Loucy (cell line): Measurements from ENCODE around the gene MSH2.
"Not testable (repeated sequence)": the region's sequence is repeated elsewhere in the genome, so short reads cannot be mapped to it uniquely, and the experiment has no call there.

Source experiments
- H2AFZ ChIP-seq: fragments of 200-600 bp; sonication (generic); 2 replicates; pipeline ENCODE4 v1.6.0; 2016; ENCODE audit warnings: antibody characterized with exemption, mild to moderate bottlenecking, low read length, moderate library complexity
- H3F3A ChIP-seq: fragments of 200-600 bp; 2 replicates; pipeline ENCODE4 v1.6.0; 2016; ENCODE audit warnings: antibody characterized with exemption, low read depth, mild to moderate bottlenecking
- H3K27me3 ChIP-seq: fragments of 200-600 bp; sonication (generic); 2 replicates; pipeline ENCODE4 v1.6.1; 2014; ENCODE audit warnings: low read length, mild to moderate bottlenecking; ENCODE audit not compliant: insufficient read depth, poor library complexity, severe bottlenecking
- H3K36me3 ChIP-seq: fragments of 200-600 bp; sonication (generic); 2 replicates; pipeline ENCODE4 v1.6.1; 2016; ENCODE audit warnings: low read length; ENCODE audit not compliant: insufficient read depth
- H3K4me1 ChIP-seq: fragments of 200-600 bp; sonication (generic); 2 replicates; pipeline ENCODE4 v1.5.1; 2014; ENCODE audit warnings: low read length, mild to moderate bottlenecking; ENCODE audit not compliant: insufficient read depth, poor library complexity, severe bottlenecking
- H3K4me2 ChIP-seq: fragments of 200-600 bp; sonication (generic); 2 replicates; pipeline ENCODE4 v1.6.0; 2014; ENCODE audit warnings: antibody characterized with exemption, low read length, low read depth, mild to moderate bottlenecking; ENCODE audit not compliant: poor library complexity, severe bottlenecking
- H3K4me3 ChIP-seq: fragments of 200-600 bp; sonication (generic); 2 replicates; pipeline ENCODE4 v1.5.1; 2014; ENCODE audit warnings: low read length, mild to moderate bottlenecking, mixed read lengths; ENCODE audit not compliant: poor library complexity, severe bottlenecking
- H3K79me2 ChIP-seq: fragments of 200-600 bp; sonication (generic); 2 replicates; pipeline ENCODE4 v1.6.1; 2014; ENCODE audit warnings: low read length; ENCODE audit not compliant: insufficient read depth
- H3K9ac ChIP-seq: fragments of 200-600 bp; sonication (generic); 2 replicates; pipeline ENCODE4 v1.6.0; 2014; ENCODE audit warnings: mild to moderate bottlenecking, low read depth, low read length, moderate library complexity; ENCODE audit not compliant: poor library complexity, severe bottlenecking
- H3K9me2 ChIP-seq: fragments of 200-600 bp; sonication (generic); replicated peaks from 2 replicates; pipeline ENCODE4 v1.6.1; 2016; ENCODE audit warnings: low read depth, low read length, mixed read lengths
- H3K9me3 ChIP-seq: fragments of 200-600 bp; sonication (generic); 2 replicates; pipeline ENCODE4 v1.6.1; 2014; ENCODE audit warnings: mild to moderate bottlenecking, antibody characterized with exemption, low read length, low read depth; ENCODE audit not compliant: insufficient read depth
- H4K20me1 ChIP-seq: fragments of 200-600 bp; sonication (generic); 2 replicates; pipeline ENCODE4 v1.6.0; 2014; ENCODE audit warnings: antibody characterized with exemption, low read length, mild to moderate bottlenecking; ENCODE audit not compliant: insufficient read depth, poor library complexity, severe bottlenecking
- CTCF ChIP-seq: fragments of 200-600 bp; sonication (generic); conservative IDR thresholded peaks from 2 replicates; pipeline ENCODE4 v1.5.1; 2014; ENCODE audit warnings: mild to moderate bottlenecking, antibody characterized with exemption, low read length
- EZH2phosphoT487 ChIP-seq: fragments of 200-600 bp; IDR thresholded peaks from 2 replicates; pipeline ENCODE4 v1.6.1; 2018; ENCODE audit warnings: antibody characterized with exemption, mild to moderate bottlenecking, moderate library complexity, borderline replicate concordance

MSH2 gene

GRCh38 chr2:47501374-47502200 lies 98.6 kb downstream of the MSH2 start:
- no peaks in the 10 kb centered on the region for H3K79me2 ChIP-seq
- peak overlapping the region; percentile 57 for H3K4me3 ChIP-seq
- peak overlapping the region; percentile 57 for H3K9ac ChIP-seq
- H4K20me1 ChIP-seq: no peaks in the 10 kb centered on the region
- H3F3A ChIP-seq: peaks cover 6% of the 10 kb centered on the region; the same call in 1 of the 2 replicates
- H3K4me1 ChIP-seq: peaks cover 36% of the 10 kb centered on the region
- H2AFZ ChIP-seq: peak overlapping the region; percentile 2; the same call in 1 of the 2 replicates
- H3K36me3 ChIP-seq: no peaks in the 10 kb centered on the region; the same call in 1 of the 2 replicates
- TF ChIP-seq EZH2phosphoT487 (no peak), CTCF (no peak)
- peaks cover 23% of the 10 kb centered on the region for H3K9me3 ChIP-seq
- H3K4me2 ChIP-seq: peak overlapping the region; percentile 69
- no peaks in the 10 kb centered on the region for H3K9me2 ChIP-seq
- no peaks in the 10 kb centered on the region for H3K27me3 ChIP-seq

GRCh38 chr2:47502498-47502897 lies 99.5 kb downstream of the MSH2 start:
- Histone ChIP-seq H3K4me2 (peak overlapping the region; percentile 69), H3K4me1 (peaks cover 36% of the 10 kb centered on the region)

DNA sequence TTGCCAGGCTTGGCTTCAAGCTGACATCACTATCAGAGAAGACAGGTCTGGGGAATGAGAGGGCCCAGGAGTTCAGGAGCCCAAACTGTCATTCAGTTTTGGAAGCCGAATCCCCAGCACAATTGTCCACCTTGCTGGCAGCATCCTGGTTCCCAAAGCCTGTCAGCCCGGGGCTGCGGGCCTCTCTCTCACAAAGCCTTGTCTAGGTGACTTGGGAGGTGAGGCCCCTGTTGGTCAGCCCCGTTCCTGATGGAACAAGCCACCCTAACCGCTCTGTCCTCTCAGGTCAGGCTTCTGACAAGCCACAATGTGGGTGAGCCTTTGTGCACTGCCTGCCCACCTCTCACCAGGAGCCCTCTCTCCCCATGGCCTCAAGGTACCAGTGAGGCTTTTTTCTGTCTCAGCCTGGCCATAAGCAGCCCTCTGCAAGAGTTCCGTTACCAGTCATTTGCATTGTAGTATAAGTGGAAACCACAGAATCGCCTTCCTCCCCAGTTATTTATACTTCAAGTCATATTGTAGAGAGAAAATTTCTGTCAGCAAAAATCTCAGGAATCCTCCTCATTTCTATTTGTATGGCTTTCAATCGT lies 100.6 kb downstream of the MSH2 start:
- no peaks in the 10 kb centered on the region for H4K20me1 ChIP-seq
- no peaks in the 10 kb centered on the region for H3K27me3 ChIP-seq
- H3K9me2 ChIP-seq: no peaks in the 10 kb centered on the region
- H3K79me2 ChIP-seq: no peaks in the 10 kb centered on the region
- peaks cover 44% of the 10 kb centered on the region for H3K4me1 ChIP-seq
- peak overlapping the region; percentile 16 for H3K9ac ChIP-seq
- H3F3A ChIP-seq: peaks cover 6% of the 10 kb centered on the region; the same call in 1 of the 2 replicates
- H3K9me3 ChIP-seq: peaks cover 23% of the 10 kb centered on the region
- no peak for TF ChIP-seq EZH2phosphoT487
- TF ChIP-seq CTCF: no peak
- H3K4me2 ChIP-seq: peak overlapping the region; percentile 3
- no peak overlapping the region for H2AFZ ChIP-seq
- H3K4me3 ChIP-seq: no peak overlapping the region
- no peaks in the 10 kb centered on the region; the same call in 1 of the 2 replicates for H3K36me3 ChIP-seq

More at GRCh38 chr2:47502498-47502897, 99.5 kb downstream of the MSH2 start:
- not testable (repeated sequence) for H3F3A ChIP-seq, H3K4me3 ChIP-seq, H3K9me2 ChIP-seq, H3K27me3 ChIP-seq, H3K79me2 ChIP-seq, H4K20me1 ChIP-seq, H3K36me3 ChIP-seq, H2AFZ ChIP-seq
- Histone ChIP-seq H3K9me3 (peaks cover 23% of the 10 kb centered on the region), H3K9ac (peak overlapping the region; percentile 57)
